ENCODE data around the gene ROCK1.

DNA sequence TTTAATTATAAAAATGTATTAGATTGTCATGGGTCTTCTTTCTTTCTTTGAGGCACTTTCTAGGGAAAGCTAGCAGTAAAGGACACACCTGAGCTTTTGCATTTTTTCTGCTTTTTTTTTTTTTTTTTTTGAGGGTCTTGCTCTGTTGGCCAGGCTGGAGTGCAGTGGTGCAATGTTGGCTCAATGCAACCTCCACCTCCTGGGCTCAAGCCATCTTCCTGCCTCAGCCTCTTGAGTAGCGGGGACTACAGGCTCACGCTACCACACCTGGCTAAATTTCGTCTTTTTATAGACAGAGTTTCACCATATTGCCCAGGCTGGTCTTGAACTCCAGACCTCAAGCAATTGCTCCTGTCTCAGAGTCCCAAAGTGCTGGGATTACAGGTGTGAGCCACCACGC lies 40.5 kb downstream of the ROCK1 start:
- no peak for TF ChIP-seq CTCF (IDR thresholded peaks at IDR 0.05)
- TF ChIP-seq POLR2A (IDR thresholded peaks at IDR 0.05): no peak
